Measurements from ENCODE around the gene BNIP5.

Gene BNIP5, protein sequence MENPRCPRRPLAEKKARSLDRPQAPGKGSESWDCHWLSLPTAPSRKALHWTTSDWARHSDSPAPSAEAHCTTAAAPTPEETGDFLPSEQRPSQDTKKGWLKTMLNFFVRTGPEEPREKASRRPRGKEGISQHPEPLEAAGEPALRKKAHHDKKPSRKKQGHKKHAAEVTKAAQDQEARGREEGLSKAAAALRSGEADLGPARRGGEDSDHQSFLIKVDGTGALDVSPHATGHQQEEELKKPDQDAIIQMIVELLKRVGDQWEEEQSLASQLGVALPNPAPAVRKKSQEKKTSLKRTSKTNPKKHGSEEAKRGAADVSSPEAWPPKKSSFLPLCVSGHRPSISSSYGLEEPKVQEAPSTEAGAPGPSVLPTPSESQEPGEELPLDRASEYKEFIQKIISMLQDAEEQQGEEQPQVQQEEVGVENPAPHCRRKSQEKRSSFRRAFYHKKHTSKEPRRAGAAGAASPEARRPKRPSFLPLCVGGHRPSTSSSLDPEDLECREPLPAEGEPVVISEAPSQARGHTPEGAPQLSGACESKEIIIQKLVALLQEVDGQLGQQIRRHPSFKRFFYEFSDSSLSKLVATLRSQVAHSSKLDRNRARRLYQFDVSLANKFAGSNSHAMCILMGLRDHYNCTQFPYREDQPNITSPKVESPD

GRCh38 chr6:36336779-36337241 lies at the start of gene BNIP5:
Gene BNIP5 (minus strand): TSS chr6:36336888. CDS start chr6:36330690, 6,198 bp downstream.
- TF ChIP-seq, protein P1, sequence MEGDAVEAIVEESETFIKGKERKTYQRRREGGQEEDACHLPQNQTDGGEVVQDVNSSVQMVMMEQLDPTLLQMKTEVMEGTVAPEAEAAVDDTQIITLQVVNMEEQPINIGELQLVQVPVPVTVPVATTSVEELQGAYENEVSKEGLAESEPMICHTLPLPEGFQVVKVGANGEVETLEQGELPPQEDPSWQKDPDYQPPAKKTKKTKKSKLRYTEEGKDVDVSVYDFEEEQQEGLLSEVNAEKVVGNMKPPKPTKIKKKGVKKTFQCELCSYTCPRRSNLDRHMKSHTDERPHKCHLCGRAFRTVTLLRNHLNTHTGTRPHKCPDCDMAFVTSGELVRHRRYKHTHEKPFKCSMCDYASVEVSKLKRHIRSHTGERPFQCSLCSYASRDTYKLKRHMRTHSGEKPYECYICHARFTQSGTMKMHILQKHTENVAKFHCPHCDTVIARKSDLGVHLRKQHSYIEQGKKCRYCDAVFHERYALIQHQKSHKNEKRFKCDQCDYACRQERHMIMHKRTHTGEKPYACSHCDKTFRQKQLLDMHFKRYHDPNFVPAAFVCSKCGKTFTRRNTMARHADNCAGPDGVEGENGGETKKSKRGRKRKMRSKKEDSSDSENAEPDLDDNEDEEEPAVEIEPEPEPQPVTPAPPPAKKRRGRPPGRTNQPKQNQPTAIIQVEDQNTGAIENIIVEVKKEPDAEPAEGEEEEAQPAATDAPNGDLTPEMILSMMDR (IDR thresholded peaks at IDR 0.05; ENCODE audit: control insufficient read depth, insufficient read depth, low read depth, low read length, missing control alignments) = no peak
- no peak for DNase-seq (ENCODE audit: low read depth)

GRCh38 chr6:36384095-36384494 lies 47.4 kb upstream of the BNIP5 start:
- no peak for DNase-seq (ENCODE audit: low read depth)
- TF ChIP-seq, protein P1 (IDR thresholded peaks at IDR 0.05; ENCODE audit: control insufficient read depth, insufficient read depth, low read depth, low read length, missing control alignments) = no peak
- no peak overlapping the region for H3K4me3 ChIP-seq (ENCODE audit: control insufficient read depth, low read depth, low read length)

More at GRCh38 chr6:36336779-36337241, at the start of gene BNIP5:
- no peak within 1 kb of the TSS for H3K4me3 ChIP-seq (ENCODE audit: control insufficient read depth, low read depth, low read length)

DNA sequence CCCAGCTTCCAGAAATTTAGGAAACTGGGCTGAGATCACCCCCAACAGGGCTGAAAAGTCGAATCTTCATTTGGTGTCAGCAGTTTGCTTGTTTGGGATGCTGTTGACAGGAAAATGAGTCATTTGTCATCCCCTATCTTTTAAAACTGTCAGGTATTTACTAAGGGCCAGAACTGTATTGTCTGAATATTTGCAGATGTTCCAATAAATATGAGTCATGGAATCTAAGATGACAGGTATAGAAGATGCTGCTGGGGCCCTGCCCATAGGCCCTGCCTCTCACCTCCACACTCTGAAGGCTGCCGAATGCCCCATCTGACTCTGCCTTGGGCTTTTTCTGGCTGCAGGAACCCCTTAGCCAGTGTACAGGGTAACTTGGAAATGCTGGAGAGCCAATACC lies 46.9 kb upstream of the BNIP5 start:
- no peak overlapping the region for H3K4me3 ChIP-seq (ENCODE audit: control insufficient read depth, low read depth, low read length)
- TF ChIP-seq, protein P1 (IDR thresholded peaks at IDR 0.05; ENCODE audit: control insufficient read depth, insufficient read depth, low read depth, low read length, missing control alignments) = no peak
- no peak for DNase-seq (ENCODE audit: low read depth)

DNA sequence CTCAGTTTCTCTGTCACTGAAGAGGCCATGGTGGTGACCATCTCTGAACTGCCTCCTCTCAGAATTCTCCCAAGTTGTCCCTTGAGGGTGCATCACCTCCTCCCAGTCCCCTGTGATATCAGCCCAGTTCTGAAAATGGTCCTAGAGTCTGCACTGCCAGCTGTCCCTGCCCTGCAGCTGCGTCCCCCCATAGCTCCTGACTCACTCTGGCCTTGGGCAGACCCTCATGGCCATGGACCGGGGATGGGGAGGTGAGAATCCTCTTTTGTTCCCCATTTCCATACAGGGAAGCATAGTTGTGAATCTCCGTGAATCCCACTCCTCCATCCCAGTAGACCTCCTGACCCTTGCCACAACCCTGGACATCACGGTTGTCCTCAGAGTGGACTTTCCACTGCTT lies 46.3 kb upstream of the BNIP5 start:
- H3K4me3 ChIP-seq (ENCODE audit: control insufficient read depth, low read depth, low read length) = no peak overlapping the region
- TF ChIP-seq, protein P1 (IDR thresholded peaks at IDR 0.05; ENCODE audit: control insufficient read depth, insufficient read depth, low read depth, low read length, missing control alignments) = no peak

DNA sequence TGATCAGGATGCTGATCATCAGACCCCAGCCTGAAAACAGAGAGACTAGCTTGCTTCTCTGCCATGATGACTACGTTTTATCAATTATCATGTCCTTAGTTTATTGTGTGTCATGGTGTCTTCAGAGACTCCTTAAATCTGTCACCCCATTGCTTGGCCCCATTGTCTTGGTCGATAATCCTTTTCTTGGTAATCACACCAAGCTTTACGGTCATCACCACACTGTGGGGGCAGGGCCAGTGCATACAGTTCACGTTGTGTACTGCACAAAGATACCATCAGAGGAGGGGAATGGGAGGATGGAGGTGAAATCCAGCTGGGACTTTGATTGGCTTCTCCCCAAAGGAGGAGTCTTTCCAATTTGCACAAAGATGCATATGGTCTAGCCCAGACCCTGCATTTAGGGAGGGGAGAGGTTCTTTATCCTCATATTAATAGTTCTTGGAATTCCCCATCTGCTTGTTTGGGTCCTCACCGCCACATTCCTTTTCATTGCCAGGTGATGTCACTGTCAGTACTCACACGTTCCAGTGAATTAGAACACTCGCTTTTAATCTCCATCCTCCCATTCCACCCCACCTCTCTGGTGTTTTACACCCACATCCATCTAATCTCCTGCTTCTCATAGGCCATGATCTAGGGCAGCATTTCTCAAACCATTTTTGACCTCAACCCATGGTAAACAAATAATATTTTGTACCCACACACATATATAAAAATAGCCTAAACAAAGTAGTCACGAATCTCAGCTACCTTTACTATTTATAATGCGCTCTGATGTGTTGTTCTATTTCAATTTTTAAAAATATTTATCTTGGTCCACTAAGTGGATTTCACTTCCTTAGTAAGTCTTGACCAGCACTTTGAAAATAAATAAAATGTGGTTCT lies 45.1 kb upstream of the BNIP5 start:
- TF ChIP-seq, protein P1 (IDR thresholded peaks at IDR 0.05; ENCODE audit: control insufficient read depth, insufficient read depth, low read depth, low read length, missing control alignments) = no peak
- no peak for DNase-seq (ENCODE audit: low read depth)
- no peak overlapping the region for H3K4me3 ChIP-seq (ENCODE audit: control insufficient read depth, low read depth, low read length)

More for the DNA sequence above, 46.3 kb upstream of the BNIP5 start:
- no peak for DNase-seq (ENCODE audit: low read depth)

DNA sequence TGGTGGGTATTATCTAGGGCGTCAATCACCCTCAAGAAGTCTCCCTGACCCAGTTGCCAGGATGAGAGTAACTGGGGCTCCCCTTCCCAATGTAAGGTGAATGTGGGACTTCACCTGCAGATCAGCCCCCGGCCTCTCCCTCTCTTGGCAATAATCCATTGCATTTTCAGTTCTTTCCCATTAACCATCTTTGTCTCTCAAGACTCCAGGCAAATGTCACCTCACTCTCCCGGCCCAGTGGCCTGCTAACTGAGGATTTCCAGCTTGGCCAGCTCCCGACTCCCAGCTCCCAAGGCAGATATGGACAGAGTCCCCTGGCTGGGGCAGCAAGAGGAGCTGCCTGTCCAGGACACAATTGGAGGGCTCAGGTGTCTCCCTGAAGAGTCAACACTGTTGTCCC lies 43.5 kb upstream of the BNIP5 start:
- no peak for DNase-seq (ENCODE audit: low read depth)
- TF ChIP-seq, protein P1 (IDR thresholded peaks at IDR 0.05; ENCODE audit: control insufficient read depth, insufficient read depth, low read depth, low read length, missing control alignments) = no peak
- no peak overlapping the region for H3K4me3 ChIP-seq (ENCODE audit: control insufficient read depth, low read depth, low read length)
